Measurements from ENCODE around the gene ALDH9A1. TPM values are rescaled to one million over a fixed set of nuclear protein-coding genes. Genes with fewer than 3 reads are reported as not detected.
"Not testable (repeated sequence)": the region's sequence is repeated elsewhere in the genome, so short reads cannot be mapped to it uniquely, and the experiment has no call there.

ALDH9A1 gene
- total RNA-seq, 1 experiment from 2014 or later, result 78.0 TPM

DNA sequence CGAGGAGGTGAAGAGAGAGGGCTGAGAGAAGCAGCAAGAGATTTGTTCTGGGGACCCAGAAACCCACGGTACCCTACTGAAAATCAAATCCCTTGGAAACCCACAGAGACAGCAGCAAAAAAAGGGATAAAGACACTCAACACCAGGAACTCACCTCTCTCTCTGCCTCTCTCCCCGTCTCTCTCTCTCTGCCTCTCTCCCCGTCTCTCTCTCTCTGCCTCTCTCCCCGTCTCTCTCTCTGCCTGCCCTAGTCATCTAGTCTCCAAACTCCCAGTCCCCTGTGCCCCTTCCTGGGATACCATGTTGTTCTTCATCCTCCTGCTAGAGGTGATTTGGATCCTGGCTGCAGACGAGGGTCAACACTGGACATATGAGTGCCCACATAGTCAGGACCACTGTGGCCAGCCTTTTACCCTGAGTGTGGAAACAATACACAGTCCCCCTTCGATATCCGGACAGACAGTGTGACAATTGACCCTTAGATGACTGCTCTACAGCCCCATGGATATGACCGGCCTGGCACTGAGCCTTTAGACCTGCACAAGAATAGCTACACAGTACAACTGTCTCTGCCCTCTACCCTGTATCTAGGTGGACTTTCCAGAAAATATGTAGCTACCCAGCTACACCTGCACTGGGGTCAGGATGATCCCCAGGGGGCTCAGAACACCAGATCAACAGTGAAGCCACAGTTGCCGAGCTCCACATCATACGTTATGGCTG lies 9.8 kb upstream of the ALDH9A1 start:
- CTCF ChIA-PET, result no interaction called here
- Histone ChIP-seq H3K4me2 (ENCODE audit: low read length) (no peak overlapping the region), H3K9me3 (ENCODE audit: low read length) (no peaks in the 10 kb centered on the region), H3K4me3 (ENCODE audit: low read length) (no peak overlapping the region), H2AFZ (ENCODE audit: low read length) (no peak overlapping the region), H4K20me1 (ENCODE audit: low read length) (no peaks in the 10 kb centered on the region), H3K4me1 (ENCODE audit: insufficient read depth, low read length) (no peaks in the 10 kb centered on the region), H3K9ac (ENCODE audit: low read length) (no peak overlapping the region), H3F3A (ENCODE audit: low read length, unreplicated experiment) (no peaks in the 10 kb centered on the region), H3K79me2 (ENCODE audit: low read length) (no peaks in the 10 kb centered on the region), H3K9me2 (replicated peaks; ENCODE audit: low read length) (no peaks in the 10 kb centered on the region), H3K27ac (ENCODE audit: low read length) (no peak overlapping the region), H3K27me3 (ENCODE audit: low read length) (0 out of 2 replicates have a peak, but pooled peaks cover 10% of the 10 kb centered on the region), H3K36me3 (ENCODE audit: low read depth, low read length) (no peaks in the 10 kb centered on the region)
- no TSS peak for BruUV-seq (replicated peaks)
- TF ChIP-seq, protein P1, sequence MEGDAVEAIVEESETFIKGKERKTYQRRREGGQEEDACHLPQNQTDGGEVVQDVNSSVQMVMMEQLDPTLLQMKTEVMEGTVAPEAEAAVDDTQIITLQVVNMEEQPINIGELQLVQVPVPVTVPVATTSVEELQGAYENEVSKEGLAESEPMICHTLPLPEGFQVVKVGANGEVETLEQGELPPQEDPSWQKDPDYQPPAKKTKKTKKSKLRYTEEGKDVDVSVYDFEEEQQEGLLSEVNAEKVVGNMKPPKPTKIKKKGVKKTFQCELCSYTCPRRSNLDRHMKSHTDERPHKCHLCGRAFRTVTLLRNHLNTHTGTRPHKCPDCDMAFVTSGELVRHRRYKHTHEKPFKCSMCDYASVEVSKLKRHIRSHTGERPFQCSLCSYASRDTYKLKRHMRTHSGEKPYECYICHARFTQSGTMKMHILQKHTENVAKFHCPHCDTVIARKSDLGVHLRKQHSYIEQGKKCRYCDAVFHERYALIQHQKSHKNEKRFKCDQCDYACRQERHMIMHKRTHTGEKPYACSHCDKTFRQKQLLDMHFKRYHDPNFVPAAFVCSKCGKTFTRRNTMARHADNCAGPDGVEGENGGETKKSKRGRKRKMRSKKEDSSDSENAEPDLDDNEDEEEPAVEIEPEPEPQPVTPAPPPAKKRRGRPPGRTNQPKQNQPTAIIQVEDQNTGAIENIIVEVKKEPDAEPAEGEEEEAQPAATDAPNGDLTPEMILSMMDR (conservative IDR thresholded peaks at IDR 0.05; ENCODE audit: low read depth, low read length), result no peak
- TF ChIP-seq EZH2phosphoT487 (IDR thresholded peaks at IDR 0.05; ENCODE audit: borderline replicate concordance, low read length), result no peak
- no peak for TF ChIP-seq EZH2 (IDR thresholded peaks at IDR 0.05; ENCODE audit: low read length, unreplicated experiment)
- POLR2A ChIA-PET (ENCODE audit: unreplicated experiment), result no interaction called here
- intact Hi-C loops (cut with micrococcal nuclease), result no loop called here
- ATAC-seq (no peak; the same call in 1 of the 2 replicates), DNase-seq (no peak)

DNA sequence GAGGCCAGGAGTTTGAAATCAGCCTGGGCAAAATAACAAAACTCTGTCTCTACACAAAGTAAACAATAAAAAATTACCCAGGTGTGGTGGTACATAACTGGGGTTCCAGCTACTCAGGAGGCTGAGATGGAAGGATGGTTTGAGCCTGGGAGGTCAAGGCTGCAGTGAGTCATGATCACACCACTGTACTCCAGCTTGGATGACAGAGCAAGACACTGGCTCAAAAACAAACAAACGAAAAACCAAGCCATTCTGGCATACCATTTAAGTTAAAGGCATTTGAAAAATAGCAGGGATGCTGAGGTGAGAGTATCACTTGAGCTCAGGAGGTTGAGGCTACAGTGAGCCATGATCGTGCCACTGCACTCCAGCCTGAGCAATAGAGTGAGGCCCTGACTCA lies 5.3 kb upstream of the ALDH9A1 start:
- no peaks in the 10 kb centered on the region for H3K4me1 ChIP-seq (ENCODE audit: insufficient read depth, low read length)
- TF ChIP-seq, protein P1 (conservative IDR thresholded peaks at IDR 0.05; ENCODE audit: low read depth, low read length), result no peak
- TF ChIP-seq EZH2phosphoT487 (IDR thresholded peaks at IDR 0.05; ENCODE audit: borderline replicate concordance, low read length) (no peak), EZH2 (IDR thresholded peaks at IDR 0.05; ENCODE audit: low read length, unreplicated experiment) (no peak)
- DNase-seq, result peak; percentile 48
- no peaks in the 10 kb centered on the region for H3K9me2 ChIP-seq (replicated peaks; ENCODE audit: low read length)
- H3K4me3 ChIP-seq (ENCODE audit: low read length), result no peak overlapping the region
- H3F3A ChIP-seq (ENCODE audit: low read length, unreplicated experiment), result no peaks in the 10 kb centered on the region
- no peak overlapping the region for H3K9ac ChIP-seq (ENCODE audit: low read length)
- H3K79me2 ChIP-seq (ENCODE audit: low read length), result no peaks in the 10 kb centered on the region
- no peak overlapping the region for H3K4me2 ChIP-seq (ENCODE audit: low read length)
- no peaks in the 10 kb centered on the region for H4K20me1 ChIP-seq (ENCODE audit: low read length)
- intact Hi-C loops (cut with micrococcal nuclease), result no loop called here
- H3K9me3 ChIP-seq (ENCODE audit: low read length), result no peaks in the 10 kb centered on the region
- H3K27ac ChIP-seq (ENCODE audit: low read length), result no peak overlapping the region
- ATAC-seq, result 0 out of 2 replicates have a peak, but pooled peaks have one; percentile 21
- no peak overlapping the region for H2AFZ ChIP-seq (ENCODE audit: low read length)
- POLR2A ChIA-PET (ENCODE audit: unreplicated experiment), result no interaction called here
- 0 out of 2 replicates have a peak, but pooled peaks cover 7% of the 10 kb centered on the region for H3K27me3 ChIP-seq (ENCODE audit: low read length)
- H3K36me3 ChIP-seq (ENCODE audit: low read depth, low read length), result no peaks in the 10 kb centered on the region
- CTCF ChIA-PET, result no interaction called here
- BruUV-seq (replicated peaks), result no TSS peak

DNA sequence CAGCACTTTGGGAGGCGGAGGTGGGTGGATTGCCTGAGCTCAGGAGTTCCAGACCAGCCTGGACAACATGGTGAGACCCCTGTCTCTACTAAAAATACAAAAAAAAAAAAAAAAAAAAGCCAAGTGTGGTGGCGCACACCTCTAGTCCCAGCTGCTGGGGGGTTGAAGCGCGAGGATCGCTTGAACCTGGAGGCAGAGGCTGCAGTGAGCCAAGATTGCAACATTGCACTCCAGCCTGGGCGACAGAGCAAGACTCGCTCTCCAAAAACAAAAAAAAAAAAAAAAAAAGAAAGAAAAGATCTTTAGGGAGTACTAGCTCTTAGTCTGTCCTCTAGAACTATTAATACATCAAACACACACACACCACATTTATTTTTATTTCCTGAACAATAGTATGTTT lies 3.6 kb upstream of the ALDH9A1 start:
- H3K9me2 ChIP-seq (replicated peaks; ENCODE audit: low read length); H3K4me3 ChIP-seq (ENCODE audit: low read length); BruUV-seq (replicated peaks); H3K27me3 ChIP-seq (ENCODE audit: low read length); H3K4me2 ChIP-seq (ENCODE audit: low read length); POLR2A ChIA-PET (ENCODE audit: unreplicated experiment); intact Hi-C loops (cut with micrococcal nuclease); H2AFZ ChIP-seq (ENCODE audit: low read length); CTCF ChIA-PET; H3K9ac ChIP-seq (ENCODE audit: low read length); H3K4me1 ChIP-seq (ENCODE audit: insufficient read depth, low read length); ATAC-seq; H3K9me3 ChIP-seq (ENCODE audit: low read length); DNase-seq; H3K27ac ChIP-seq (ENCODE audit: low read length); H4K20me1 ChIP-seq (ENCODE audit: low read length); H3F3A ChIP-seq (ENCODE audit: low read length, unreplicated experiment); H3K36me3 ChIP-seq (ENCODE audit: low read depth, low read length): not testable (repeated sequence)
- peaks cover 12% of the 10 kb centered on the region for H3K79me2 ChIP-seq (ENCODE audit: low read length)

All from PC-3 (cell line).